Kidney capillary endothelial cell (primary cell): ENCODE data around the gene PTPRCAP.
"Not testable (repeated sequence)": the region's sequence is repeated elsewhere in the genome, so short reads cannot be mapped to it uniquely, and the experiment has no call there.

Source experiments
- DNase-seq: peaks from one replicate; pipeline ENCODE4 v3.0.0-alpha.2; 2018; ENCODE audit warnings: low spot score

The PTPRCAP gene

GRCh38 chr11:67440229-67441097, 3.0 kb upstream of the PTPRCAP start:
- DNase-seq = no peak

GRCh38 chr11:67439321-67440228, 2.1 kb upstream of the PTPRCAP start:
- peak; percentile 25 for DNase-seq

GRCh38 chr11:67438158-67438902, 848 bp upstream of the PTPRCAP start:
- no peak for DNase-seq

GRCh38 chr11:67437809-67438157, 301 bp upstream of the PTPRCAP start:
- no peak for DNase-seq

GRCh38 chr11:67436459-67437081, 912 bp downstream of the PTPRCAP start:
- DNase-seq = no peak

- no peak for DNase-seq
Observed at GRCh38 chr11:67435727-67436458, 1.6 kb downstream of the PTPRCAP start.

GRCh38 chr11:67435031-67435726, 2.3 kb downstream of the PTPRCAP start:
- no peak for DNase-seq

- DNase-seq = no peak
Observed at GRCh38 chr11:67434395-67434881, 3.0 kb downstream of the PTPRCAP start.

- DNase-seq = no peak
Observed at GRCh38 chr11:67433536-67434394, 3.7 kb downstream of the PTPRCAP start.

- no peak for DNase-seq
Observed at GRCh38 chr11:67432655-67433349, 4.7 kb downstream of the PTPRCAP start.

- DNase-seq = no peak
Observed at GRCh38 chr11:67431346-67432249, 5.9 kb downstream of the PTPRCAP start.

GRCh38 chr11:67429722-67430121, 7.8 kb downstream of the PTPRCAP start:
- no peak for DNase-seq

GRCh38 chr11:67429038-67429668, 8.3 kb downstream of the PTPRCAP start:
- no peak for DNase-seq

GRCh38 chr11:67428052-67429001, 9.2 kb downstream of the PTPRCAP start, which contains the start of gene RPS6KB2:
TSS of gene RPS6KB2 (plus strand) at chr11:67428494. CDS start at chr11:67428546, 52 bp downstream.
- DNase-seq = peak; percentile 97

GRCh38 chr11:67427364-67427859, 10.1 kb downstream of the PTPRCAP start:
- DNase-seq = not testable (repeated sequence)
